DOHH2 (cell line): ENCODE measurements around the gene XKR7.

Source experiments
- CTCF ChIP-seq: fragments of 200-600 bp; sonication (generic); IDR thresholded peaks from one replicate; pipeline ENCODE4 v1.5.1; 2014; ENCODE audit warnings: antibody characterized with exemption, mild to moderate bottlenecking, low read depth, low read length; ENCODE audit not compliant: poor library complexity, severe bottlenecking
- EZH2phosphoT487 ChIP-seq: fragments of 200-600 bp; sonication (generic); IDR thresholded peaks from 2 replicates; pipeline ENCODE4 v1.6.1; 2017; ENCODE audit warnings: borderline replicate concordance, mild to moderate bottlenecking, antibody characterized with exemption, low read length, moderate library complexity, mixed read lengths

GRCh38 chr20:32035426-32035779 is 67.5 kb downstream of the XKR7 start:
- TF ChIP-seq CTCF (peak; percentile 31), EZH2phosphoT487 (no peak)
